Small intestine (tissue), 7 donors: Measurements from ENCODE around the gene SRRD. TPM values are rescaled to one million over a fixed set of nuclear protein-coding genes. Genes with fewer than 3 reads are reported as not detected.

Source experiments
- DNase-seq, 2 donors: peaks; one replicate each; pipeline versions ENCODE4 v3.0.0 to v3.0.0-alpha.2; 2013
- FAIRE-seq: peaks from 2 replicates; lab custom pipeline; 2012; peaks lifted over from hg19 to GRCh38; lab: Jason Lieb, UNC
- H3K27ac ChIP-seq, 3 donors: one replicate each; pipeline ENCODE4 v1.5.1; 2013; ENCODE audit warnings: low read length in 2 of 3, mild to moderate bottlenecking in 2 of 3, control low read depth in 1 of 3, inconsistent platforms in 1 of 3, low read depth in 1 of 3, moderate library complexity in 1 of 3
- H3K27me3 ChIP-seq, 3 donors: one replicate each; pipeline ENCODE4 v1.6.1; 2013; ENCODE audit warnings: low read length in 3 of 3, inconsistent platforms in 1 of 3; ENCODE audit not compliant: control insufficient read depth in 3 of 3, insufficient read depth in 3 of 3
- H3K36me3 ChIP-seq, 3 donors: one replicate each; pipeline ENCODE4 v1.6.1; 2013; ENCODE audit warnings: low read length in 3 of 3, inconsistent platforms in 1 of 3, low read depth in 1 of 3, mild to moderate bottlenecking in 1 of 3, moderate library complexity in 1 of 3; ENCODE audit not compliant: control insufficient read depth in 3 of 3, insufficient read depth in 2 of 3
- H3K4me1 ChIP-seq, 3 donors: one replicate each; pipeline ENCODE4 v1.6.1; 2013; ENCODE audit warnings: low read length in 2 of 3, inconsistent platforms in 1 of 3, low read depth in 1 of 3, mild to moderate bottlenecking in 1 of 3, moderate library complexity in 1 of 3; ENCODE audit not compliant: control insufficient read depth in 3 of 3, insufficient read depth in 2 of 3
- H3K4me3 ChIP-seq, 3 donors: one replicate each; pipeline ENCODE4 v1.5.1; 2013; ENCODE audit warnings: low read length in 3 of 3, control low read depth in 1 of 3, inconsistent platforms in 1 of 3, low read depth in 1 of 3, mild to moderate bottlenecking in 1 of 3, moderate library complexity in 1 of 3
- H3K9me3 ChIP-seq, 2 donors: one replicate each; pipeline ENCODE4 v1.6.1; 2013; ENCODE audit warnings: low read depth in 1 of 2, low read length in 1 of 2; ENCODE audit not compliant: control insufficient read depth in 2 of 2, insufficient read depth in 1 of 2
- WGBS, 3 donors: extraction: QIAGEN DNeasy Blood & Tissue Kit; methylation state at CpG; one replicate each; pipeline ENCODE4 v1.1.7; 2013; 5-methylcytosine and 5-hydroxymethylcytosine counted together
- polyA plus RNA-seq, 4 donors: library from polyadenylated mRNA; stranded (reverse) in 3 of 4; unstranded in 1 of 4; fragments of 200-250 nt in 3 of 4; fragments of 120-200 nt in 1 of 4; gene quantifications; one replicate each; pipeline versions ENCODE4 v1.2.1 to v1.2.3, GENCODE V29; 2013
- donor health status: healthy with polysubstance abuse.
- donor health status: control.
- donor health status: control.
- donor health status: Bipolar disorder and iron deficiency.
- donor health status: healthy.

The SRRD gene
- polyA plus RNA-seq, 4 donors: 9.2 to 18.0 (median 13.5) TPM

GRCh38 chr22:26471522-26471921 is 12.2 kb upstream of the SRRD start:
- Histone ChIP-seq H3K36me3 (peaks cover 13 to 57% (median 32%) of the 10 kb centered on the region in 3 donors), H3K27ac (no peak overlapping the region)

GRCh38 chr22:26474682-26475081 is 9.0 kb upstream of the SRRD start:
- Histone ChIP-seq H3K9me3 (no peaks in the 10 kb centered on the region), H3K4me1 (peaks cover 0 to 10% (median 8%) of the 10 kb centered on the region in 3 donors), H3K36me3 (peaks cover 8 to 41% (median 31%) of the 10 kb centered on the region in 3 donors), H3K27me3 (no peaks in the 10 kb centered on the region), H3K4me3 (no peak overlapping the region), H3K27ac (no peak overlapping the region)
- no peak for FAIRE-seq
- no peak for DNase-seq

More at GRCh38 chr22:26471522-26471921, 12.2 kb upstream of the SRRD start:
- Histone ChIP-seq H3K4me3 (no peak overlapping the region), H3K4me1 (no peaks in the 10 kb centered on the region), H3K27me3 (no peaks in the 10 kb centered on the region), H3K9me3 (no peaks in the 10 kb centered on the region)
- 87 to 92% (median 88%) methylated on average over 5 of the region's 5 CpGs for whole genome bisulfite sequencing, 3 donors
- no peak for DNase-seq
- FAIRE-seq: no peak

GRCh38 chr22:26476705-26477340 is 6.9 kb upstream of the SRRD start:
- Histone ChIP-seq H3K36me3 (peaks cover 0 to 30% (median 13%) of the 10 kb centered on the region in 3 donors), H3K4me1 (peaks cover 3 to 23% (median 10%) of the 10 kb centered on the region in 3 donors)
- FAIRE-seq: no peak

GRCh38 chr22:26477341-26477731 is 6.3 kb upstream of the SRRD start:
- H3K9me3 ChIP-seq: no peaks in the 10 kb centered on the region
- peaks cover 0 to 26% (median 12%) of the 10 kb centered on the region in 3 donors for H3K36me3 ChIP-seq
- no peak for DNase-seq
- H3K4me3 ChIP-seq: no peak overlapping the region
- H3K4me1 ChIP-seq: peaks cover 3 to 28% (median 10%) of the 10 kb centered on the region in 3 donors
- 42 to 46% (median 45%) methylated on average over 4 of the region's 4 CpGs for WGBS, 3 donors
- FAIRE-seq: no peak
- no peak overlapping the region for H3K27ac ChIP-seq
- H3K27me3 ChIP-seq: no peaks in the 10 kb centered on the region

More at GRCh38 chr22:26476705-26477340, 6.9 kb upstream of the SRRD start:
- DNase-seq: no peak
- Histone ChIP-seq H3K27me3 (no peaks in the 10 kb centered on the region), H3K4me3 (no peak overlapping the region), H3K27ac (no peak overlapping the region), H3K9me3 (no peaks in the 10 kb centered on the region)
- WGBS, 3 donors: 87 to 93% (median 92%) methylated on average over 4 of the region's 4 CpGs

GRCh38 chr22:26479043-26479791 is 4.5 kb upstream of the SRRD start:
- DNase-seq: peak in 1 of 2 donors; percentile 42
- 19 to 38% (median 25%) methylated on average over 12 of the region's 12 CpGs for WGBS, 3 donors
- Histone ChIP-seq H3K4me3 (peak overlapping the region; percentile 16 to 31 (median 28)), H3K27me3 (no peaks in the 10 kb centered on the region), H3K27ac (peak overlapping the region in 2 of 3 donors; percentile 64 to 77), H3K9me3 (no peaks in the 10 kb centered on the region), H3K4me1 (peaks cover 5 to 33% (median 14%) of the 10 kb centered on the region in 3 donors), H3K36me3 (peaks cover 0 to 17% (median 5%) of the 10 kb centered on the region in 3 donors)
- no peak for FAIRE-seq

- Histone ChIP-seq H3K36me3 (peaks cover 0 to 17% (median 1%) of the 10 kb centered on the region in 3 donors), H3K27me3 (no peaks in the 10 kb centered on the region), H3K27ac (peak overlapping the region in 2 of 3 donors; percentile 64 to 77), H3K4me3 (peak overlapping the region in 2 of 3 donors; percentile 28 to 31), H3K9me3 (no peaks in the 10 kb centered on the region), H3K4me1 (peaks cover 5 to 39% (median 19%) of the 10 kb centered on the region in 3 donors)
- DNase-seq (peak in 1 of 2 donors; percentile 74), FAIRE-seq (no peak)
- WGBS, 3 donors: 22 to 54% (median 33%) methylated on average over 12 of the region's 12 CpGs
Observed at GRCh38 chr22:26479792-26480610, 3.7 kb upstream of the SRRD start.

GRCh38 chr22:26480611-26480932 is 3.1 kb upstream of the SRRD start:
- H3K4me1 ChIP-seq: peaks cover 5 to 39% (median 21%) of the 10 kb centered on the region in 3 donors
- DNase-seq: no peak
- H3K4me3 ChIP-seq: peak overlapping the region in 1 of 3 donors; percentile 4
- H3K27me3 ChIP-seq: no peaks in the 10 kb centered on the region
- H3K36me3 ChIP-seq: peaks cover 0 to 15% (median 0%) of the 10 kb centered on the region in 3 donors
- FAIRE-seq: no peak
- 52 to 80% (median 77%) methylated on average over 2 of the region's 2 CpGs for WGBS, 3 donors
- no peaks in the 10 kb centered on the region for H3K9me3 ChIP-seq
- H3K27ac ChIP-seq: peak overlapping the region in 1 of 3 donors; percentile 77
